Stimulated activated CD8-positive, alpha-beta memory T cell treated with anti-CD3 and anti-CD28 coated beads, Interleukin-7, amount 100 ng/mL, for 4 hours (primary cell): ENCODE measurements around the gene NDUFAF8.

Experiments used
- DNase-seq, 2 donors: peaks; one replicate each; pipeline ENCODE4 v3.0.0-alpha.2; 2020; ENCODE audit warnings: low read depth in 2 of 2

Gene NDUFAF8

DNA sequence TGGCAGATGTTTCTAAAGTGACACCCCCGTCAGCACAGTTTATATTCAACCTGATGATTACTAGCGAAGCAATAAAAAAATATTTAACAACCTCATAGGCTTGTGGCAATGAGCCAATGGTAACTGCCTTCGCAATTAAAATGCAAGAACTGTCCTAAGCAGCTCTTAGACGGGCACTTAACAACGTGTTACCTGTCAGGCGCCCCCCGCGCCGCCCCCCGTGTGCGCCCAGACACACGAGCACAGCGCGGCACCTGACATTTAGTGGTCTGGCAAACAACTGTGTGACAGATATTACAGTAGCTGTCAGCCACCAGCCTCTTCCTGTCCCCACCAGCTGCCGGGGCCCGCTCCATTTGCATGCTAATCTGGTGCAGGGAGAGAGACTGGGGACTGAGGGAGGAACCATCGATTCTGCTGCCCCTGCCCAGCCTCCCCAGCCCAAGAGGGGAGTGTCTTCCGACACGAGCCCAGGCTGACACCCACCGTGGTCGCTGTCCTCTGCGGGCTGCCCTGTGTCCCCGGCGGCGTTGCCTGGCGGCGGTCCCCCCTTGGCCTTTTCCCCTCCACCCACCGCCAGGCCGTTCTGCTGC is 12.7 kb downstream of the NDUFAF8 start:
- DNase-seq = no peak

DNA sequence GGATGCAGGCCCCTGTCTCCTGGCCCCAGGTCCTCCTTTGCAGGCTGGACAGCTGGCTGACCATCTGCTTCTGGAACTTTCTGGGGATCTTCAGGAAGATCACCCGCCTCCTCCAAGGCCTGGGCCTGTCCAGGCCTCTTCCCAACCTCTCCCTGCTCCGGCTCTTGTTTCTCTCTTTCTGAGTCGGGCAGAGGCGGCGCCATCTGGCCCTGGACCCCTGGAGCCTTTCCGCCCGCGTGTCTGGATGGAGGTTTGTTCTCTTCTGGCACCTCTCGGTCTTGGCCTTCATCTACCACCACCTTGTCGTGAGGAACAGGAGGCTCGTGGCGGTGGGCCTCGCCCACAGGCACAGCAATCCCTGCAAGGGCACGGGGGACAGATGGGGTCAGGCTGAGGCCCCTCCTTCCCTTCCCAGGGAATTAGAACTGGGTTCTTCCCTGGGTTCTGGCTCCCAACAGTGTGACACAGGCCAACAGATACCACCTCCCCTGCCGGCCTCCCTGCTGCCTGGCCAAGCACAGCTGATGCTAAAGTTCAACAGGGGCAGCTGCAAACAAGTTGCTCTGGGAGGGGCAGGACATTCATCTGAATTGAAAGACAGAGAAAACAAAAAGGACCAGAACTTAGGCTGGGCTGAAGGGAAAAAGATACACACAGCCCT is 13.3 kb downstream of the NDUFAF8 start:
- no peak for DNase-seq

DNA sequence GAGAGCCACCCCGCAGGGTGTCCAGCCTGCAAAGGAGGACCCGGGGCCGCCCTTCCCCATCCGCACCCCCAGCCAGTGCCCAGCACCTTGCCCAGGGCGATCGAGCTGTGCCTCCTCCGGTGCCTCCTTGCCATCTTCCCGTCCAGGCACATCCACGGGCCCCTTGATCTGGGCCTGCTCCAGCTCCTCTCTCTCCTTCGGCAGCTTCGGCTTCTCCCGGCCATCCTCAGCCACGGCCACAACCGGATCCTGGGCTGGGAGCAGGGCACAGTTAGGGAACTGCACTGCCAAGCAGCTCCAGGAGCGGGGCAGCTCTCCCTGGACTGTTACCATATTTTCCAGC is 13.8 kb downstream of the NDUFAF8 start:
- DNase-seq = no peak

DNA sequence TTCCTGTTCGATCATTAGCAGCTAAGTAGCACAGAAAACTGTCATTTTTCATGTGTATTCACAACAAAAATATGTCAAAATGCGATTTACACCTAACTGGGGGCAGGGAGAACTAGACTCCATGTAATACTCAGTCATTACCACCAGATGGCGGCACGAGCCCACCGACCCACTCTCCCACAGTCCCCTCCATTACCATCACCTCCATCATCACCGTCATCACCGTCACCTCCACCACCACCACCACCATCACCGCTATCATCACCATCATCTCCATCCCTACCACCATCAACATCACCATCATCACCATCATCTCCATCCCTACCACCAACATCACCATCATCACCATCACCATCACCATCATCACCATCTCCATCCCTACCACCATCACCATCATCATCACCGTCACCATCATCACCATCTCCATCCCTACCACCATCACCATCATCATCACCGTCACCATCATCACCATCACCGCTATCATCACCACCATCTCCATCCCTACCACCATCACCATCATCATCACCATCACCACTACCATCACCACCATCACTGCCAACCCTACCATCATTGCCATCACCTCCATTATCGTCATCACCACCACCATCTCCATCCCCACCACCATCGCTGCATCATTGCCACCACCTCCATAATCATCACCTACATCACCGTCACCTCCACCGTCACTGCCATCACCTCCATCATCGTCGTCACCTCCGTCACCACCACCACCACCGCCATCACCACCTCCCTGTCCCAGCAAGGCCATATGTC is 14.4 kb downstream of the NDUFAF8 start:
- peak; percentile 27 to 34 for DNase-seq

DNA sequence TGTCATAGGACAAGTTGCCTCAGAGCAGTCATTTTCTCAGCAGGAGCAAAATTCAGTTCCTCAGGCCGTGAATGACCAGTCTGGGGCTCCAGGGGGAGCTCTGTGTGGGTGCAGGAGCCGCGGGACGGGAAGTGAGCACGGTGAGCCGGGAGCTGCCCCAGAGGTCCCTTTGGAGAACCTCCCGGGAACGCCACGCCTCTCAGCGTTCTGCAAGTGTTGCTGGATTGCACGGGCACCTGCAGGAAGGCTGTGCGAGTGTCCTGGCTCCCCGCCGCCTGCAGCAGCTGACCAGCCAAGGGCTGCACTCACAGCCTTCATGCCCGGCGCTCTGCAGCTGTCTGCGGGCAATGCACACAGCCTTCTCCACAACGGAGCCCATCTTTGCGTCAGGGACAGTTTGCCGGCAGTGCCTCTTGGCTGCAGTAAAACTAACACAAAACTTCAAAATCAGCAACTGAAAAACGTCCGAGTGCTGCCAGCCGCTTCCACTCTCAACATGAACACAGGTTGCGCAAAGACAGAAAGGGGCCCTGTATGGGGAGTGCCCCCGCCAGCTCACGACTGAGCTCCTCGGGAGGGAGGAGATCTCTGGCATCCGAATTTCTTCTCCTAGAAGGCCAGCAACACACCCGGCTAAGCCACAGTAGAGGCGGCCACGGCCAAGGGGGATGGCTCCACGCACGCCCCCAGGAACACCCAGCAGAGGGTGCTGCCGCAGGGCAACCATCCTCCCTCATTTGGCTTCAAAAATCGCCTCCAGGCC is 16.0 kb downstream of the NDUFAF8 start:
- DNase-seq = no peak

DNA sequence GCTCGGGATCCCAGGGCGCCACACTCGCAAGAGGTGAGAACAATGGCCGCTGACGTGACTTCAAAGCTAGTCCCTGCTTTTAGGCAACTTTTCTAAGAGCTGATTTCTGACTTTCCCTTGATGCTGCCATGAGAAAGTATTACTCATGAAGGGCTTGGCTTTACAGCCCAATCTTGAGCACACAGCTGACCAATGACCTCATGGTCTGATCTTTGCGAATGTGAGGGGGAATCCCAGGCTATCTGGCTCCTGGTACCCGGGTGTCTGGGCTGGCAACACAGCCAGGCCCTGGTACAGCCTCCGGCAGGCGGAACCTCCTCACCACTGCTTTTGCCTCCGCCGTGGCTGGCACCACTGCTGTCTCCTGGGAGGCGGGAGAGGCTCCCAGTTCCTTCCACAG is 17.5 kb downstream of the NDUFAF8 start:
- DNase-seq = no peak

DNA sequence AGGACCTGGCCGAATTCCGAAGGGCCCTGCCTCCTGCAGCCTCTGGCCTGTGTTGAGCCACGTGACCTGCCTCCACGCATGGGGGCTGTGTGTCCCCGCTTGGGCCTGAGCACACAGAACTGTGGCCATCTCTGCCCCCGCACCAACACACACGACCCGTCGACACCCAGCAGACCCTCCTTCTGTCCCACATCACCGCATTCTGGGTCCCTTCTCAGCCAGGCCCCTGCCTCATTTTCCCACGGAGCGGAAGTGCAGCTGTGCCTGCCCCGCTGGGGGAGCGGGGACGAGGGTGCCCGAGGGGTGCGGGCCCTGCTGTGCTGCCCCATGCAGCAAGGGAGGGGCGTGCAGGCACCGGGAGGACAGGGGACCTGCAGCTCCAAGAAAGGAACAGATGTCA is 18.4 kb downstream of the NDUFAF8 start:
- DNase-seq = no peak

DNA sequence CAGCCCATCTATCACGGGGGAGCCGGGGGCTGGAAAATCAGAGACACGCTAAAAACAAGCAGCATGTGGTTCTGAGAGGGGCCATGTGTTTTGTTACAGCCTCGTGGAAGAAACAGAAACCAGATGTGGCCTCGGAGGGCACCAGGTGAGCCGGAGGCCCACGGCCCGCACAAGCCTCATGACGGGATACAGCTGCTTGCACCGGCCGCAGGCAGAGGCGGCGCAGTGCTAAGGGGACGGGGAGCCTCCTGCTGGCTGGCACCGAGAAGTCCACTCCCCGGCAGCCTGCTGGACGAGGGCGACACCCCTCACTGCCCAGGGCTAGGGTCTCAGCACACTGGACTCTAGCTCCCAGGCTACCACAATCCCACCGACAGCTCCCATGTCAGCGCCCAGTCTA is 19.2 kb downstream of the NDUFAF8 start:
- no peak for DNase-seq

DNA sequence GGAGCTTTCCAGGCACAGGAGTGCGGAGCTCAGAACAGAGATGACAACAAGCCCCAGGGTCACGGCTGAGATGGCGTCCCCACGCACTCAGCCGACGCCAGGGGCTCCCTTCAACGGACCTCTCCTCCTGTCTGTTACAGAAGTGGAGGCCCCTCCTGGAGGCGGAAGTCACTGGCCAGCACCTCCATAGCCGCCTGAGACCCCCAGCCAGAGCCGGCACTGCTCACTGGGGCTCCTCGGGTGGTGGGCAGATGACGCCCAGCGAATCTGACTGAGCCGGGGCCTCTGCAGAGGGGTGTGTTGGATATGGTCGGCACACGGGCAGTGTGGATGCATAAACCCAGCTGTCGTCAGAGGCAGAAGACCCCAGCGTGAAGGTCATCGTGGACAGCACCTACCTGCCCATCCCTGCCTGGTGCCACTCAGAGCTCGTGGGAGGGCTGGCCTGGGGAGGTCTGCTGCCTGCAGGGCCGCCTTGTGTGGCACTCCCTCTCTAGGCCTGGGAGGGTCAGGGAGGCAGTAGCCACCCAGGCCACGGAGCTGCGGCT is 20.0 kb downstream of the NDUFAF8 start:
- no peak for DNase-seq

DNA sequence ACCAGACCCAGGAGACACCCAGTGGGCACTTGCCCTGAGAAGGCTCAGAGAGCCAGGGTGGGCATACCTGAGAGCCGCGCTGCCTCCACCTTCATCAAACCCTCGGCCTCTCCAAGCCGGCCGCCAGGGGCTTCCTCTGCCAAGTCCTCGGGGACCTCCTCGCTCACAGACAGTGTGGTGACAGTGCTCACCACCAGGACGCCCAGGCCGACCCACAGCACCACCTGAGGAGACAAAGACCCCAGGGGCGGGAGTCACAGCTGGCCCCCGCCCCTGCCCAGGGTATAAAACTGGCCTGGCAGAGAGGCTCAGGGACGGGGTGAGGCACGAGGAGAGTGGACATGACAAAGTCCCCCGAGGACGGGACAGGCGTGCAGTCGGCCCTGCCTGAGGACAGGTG is 21.1 kb downstream of the NDUFAF8 start:
- no peak for DNase-seq

DNA sequence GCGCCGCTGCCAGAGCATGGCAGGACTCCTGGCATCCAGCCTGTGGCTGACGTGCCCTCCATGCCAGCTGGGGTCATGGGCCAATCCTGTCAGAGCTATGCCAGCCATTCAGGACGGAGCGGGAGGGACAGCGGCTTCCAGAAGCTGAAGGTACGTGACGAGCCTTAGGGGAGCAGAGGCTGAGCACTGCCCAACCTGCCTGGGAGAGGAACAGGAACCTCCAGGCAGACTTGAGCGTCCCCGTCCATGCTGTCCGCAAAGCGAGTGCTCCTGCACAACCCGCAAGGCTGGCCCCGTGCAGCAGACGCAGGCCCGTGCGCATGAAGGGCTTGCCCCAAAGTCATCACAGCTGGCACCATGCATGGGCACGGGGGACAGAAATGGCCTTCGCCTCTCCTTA is 21.5 kb downstream of the NDUFAF8 start:
- DNase-seq = no peak

DNA sequence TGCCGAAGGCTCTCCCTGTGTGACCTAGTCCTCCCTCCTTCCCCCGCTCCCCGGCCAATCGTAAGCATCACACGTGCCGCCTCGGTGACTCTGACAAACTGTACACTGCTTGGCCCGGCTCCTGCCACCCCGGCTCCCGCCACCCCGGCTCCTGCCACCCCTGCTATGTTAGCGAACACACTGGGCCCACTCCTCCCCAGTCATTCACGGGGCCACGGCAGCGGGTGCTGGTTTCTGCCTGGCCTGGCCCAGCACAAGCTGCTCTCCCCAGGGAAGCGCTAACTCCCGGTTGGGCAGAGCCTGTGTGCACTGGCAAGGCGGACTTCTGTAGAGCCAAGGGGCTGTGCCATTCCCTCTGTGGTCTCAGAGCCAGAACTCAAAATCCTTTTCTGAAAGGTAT is 22.0 kb downstream of the NDUFAF8 start:
- DNase-seq = no peak

DNA sequence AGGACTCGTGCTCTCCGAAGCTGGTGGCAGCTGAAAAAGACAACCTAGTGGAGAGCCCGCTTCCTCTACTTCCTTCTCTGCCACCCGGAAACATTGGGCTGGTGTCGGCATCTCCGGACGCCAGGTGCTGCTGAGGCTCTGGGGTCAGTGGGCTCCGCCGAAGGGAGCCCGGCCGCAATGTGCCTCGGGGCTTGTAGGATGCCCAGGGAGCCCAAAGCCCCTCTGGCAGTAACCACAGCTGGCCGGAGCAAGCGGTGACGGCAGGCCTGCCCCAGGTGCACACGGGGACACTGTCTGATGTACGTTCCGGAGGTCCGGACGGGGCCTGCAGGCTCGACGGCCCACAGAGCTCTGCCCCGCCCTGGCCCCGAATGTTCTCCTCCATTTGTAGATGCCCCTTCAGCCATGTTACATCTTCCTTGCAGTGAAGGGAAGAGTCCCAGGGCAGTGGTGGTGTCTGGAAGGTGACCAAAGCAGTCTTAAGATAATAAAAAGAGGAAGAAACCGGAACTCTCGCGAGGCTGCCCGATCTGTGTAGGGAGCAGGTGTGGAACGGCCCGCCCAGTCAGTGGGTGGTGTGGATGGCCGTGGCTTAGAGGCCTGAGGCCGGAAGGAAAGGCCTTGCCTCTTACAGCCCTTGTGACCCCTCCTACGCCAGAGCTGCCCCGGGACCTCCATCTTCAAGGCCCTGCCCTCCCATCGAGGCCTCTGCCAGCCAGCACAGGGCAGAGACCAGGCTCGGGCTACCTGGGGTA is 22.6 kb downstream of the NDUFAF8 start:
- DNase-seq = no peak

DNA sequence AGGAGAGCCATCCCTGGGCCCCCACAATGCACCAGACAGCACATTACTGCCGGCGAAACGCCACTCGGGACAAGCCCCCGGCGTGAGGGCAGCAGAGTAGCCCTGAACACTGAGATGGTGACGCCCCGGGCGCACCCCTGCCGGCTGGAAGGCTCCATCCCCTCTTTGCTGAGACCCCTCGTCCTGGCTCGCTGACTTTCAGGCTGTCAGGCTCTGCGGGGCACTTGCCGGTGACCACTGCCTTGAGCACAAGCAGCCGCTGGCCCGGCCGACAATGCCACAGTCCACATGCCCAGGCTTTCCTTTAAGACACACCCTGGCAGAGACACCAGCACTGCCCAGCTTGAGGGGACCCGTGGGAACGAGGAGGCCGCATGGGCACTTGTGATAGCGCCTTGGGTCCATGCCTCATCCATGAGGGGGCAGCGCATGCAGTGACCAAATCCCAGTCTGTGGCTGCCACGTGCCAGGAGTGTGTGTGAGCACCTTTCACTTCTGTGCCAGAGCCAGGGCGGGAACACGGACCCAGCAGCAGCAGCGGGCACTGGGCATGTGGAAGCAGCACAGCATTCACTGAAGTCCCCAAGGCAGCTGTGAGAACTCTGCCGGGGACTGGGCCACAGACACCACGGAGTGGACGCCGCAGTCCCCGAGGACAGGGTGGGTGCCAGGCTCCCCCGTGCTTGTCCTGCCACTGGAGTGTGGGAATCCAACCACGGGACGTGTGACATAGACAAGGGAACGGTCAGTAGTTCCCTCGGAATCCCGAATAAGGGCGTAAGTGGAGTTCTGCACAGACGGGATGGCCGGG is 24.5 kb downstream of the NDUFAF8 start:
- DNase-seq = no peak

DNA sequence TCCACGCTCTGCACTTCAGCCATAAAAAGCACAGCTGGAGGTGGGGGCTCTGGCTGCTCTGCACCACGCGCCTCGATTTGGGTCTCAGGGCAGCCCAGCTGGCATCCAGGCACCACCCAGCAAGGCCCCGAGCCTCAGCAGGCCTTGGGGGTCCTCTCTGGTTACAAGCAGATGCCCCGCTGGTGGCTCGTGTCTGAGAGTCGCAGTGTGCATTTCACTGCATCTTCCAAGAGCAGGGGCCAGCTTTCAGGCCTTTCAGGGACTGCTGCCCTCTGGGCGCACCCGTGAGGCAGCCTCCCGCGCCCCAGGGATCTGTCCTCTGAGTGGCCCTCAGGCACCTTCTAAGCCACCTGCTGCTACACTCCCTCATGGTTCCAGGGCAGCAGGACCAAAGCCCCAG is 25.5 kb downstream of the NDUFAF8 start:
- DNase-seq = no peak

DNA sequence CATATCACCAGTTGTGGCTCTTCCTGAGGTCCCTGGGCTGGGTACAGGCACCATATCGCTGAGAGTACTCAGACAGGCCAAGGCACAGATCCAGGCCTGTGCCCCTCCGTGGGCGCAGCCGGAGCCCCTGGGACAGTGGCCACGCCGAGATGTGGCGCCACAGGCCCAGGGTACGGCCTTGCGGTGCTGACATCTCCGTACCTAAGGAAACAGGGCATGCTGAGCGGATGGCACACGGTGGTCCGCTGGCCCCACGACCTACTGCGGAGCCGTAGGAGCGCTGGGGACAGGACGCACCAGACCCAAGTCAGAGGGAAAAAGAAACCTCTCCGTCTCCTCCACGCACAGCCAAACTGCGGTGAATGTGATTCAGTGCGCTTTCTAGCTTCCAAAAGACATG is 26.5 kb downstream of the NDUFAF8 start:
- DNase-seq = no peak

DNA sequence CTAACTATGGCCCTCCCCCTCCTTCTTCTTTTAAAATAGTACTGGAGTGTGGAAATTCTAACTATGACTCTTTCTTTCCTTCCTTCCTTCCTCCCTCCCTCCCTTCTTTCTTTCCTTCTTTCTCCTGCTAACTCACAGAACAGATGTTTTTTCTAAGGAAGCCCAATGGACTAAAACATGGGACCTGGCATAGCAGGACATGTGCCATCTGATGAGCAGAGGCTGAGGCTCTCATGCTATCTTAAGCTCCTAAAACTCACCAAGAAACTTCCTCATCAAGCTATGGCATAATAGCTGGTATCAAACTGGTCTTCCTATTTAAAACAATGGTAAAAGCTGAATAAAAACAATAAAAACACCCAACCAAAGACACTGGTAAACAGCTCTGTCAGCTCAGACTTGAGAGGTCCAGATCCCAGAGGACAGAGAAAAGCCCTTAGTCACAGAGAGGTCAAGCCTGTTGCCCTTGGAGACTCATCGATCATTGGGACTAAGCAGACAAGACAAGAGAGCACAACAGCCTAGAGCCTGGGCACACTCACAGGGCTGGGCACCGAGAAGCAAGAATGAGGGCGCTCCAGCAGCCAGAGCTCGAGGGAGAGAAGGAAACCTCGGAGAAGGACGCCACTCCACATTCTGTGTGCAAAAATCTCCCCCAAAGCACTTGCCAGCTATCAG is 28.4 kb downstream of the NDUFAF8 start:
- DNase-seq = no peak

DNA sequence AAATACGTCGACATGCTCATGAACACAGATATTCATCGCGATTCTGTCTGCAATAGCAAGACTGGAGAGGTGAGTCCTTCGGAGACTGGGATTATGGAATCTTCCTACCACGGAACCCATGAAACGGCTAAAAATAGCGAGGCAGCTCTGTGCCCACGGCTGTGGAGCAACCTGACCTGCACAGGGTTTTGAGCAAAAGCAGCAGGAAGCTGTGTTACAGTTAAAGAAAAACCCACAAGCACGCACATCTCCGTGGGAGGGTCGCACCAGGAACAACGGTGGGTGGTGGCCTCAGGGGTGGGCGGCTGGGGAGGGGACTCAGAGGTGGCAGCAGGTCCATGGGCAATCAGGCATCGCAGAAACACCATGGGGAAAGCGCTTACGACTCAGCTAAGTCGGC is 31.2 kb downstream of the NDUFAF8 start:
- no peak for DNase-seq

DNA sequence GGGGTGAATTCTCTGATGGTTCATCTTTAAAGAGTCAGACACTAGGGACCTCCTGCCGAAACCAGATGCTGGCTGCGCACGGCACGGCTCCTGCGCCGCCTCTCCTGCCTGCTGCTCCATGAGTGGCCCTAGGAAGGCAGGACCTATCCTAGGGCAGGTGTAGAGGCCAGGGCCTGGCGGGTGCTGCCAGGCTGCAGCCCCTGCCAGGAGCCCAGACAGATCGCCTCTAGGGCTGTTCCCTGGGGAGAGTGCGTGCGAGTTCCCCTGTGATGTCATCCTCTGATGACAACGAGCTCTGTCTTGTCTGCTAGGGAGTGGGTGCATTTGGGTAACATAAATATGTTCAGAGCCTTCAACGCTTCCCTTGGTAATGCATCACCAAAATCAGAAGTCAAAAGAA is 32.1 kb downstream of the NDUFAF8 start:
- DNase-seq = no peak

DNA sequence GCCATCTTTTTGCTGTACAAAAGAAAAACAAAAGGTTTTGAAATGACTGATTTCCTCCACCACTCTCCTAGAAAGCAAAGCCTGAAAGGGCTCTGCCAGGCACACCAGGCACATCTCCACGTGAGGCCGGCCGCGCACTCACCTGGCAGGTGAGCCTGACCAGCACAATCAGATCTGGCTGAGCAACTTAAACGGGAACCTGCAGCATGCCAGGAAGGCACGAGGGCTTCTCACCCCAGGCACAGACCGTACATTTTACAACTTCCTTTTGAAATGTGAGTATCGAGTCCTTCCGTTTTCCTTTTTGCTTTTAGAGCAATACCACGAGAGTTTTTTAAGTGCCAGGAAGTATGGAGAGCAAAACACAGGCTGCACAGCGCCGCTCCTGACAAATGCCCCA is 33.5 kb downstream of the NDUFAF8 start:
- DNase-seq = no peak
